Mucosa of descending colon (tissue), 3 donors: ENCODE data around the gene PMS2. TPM values are rescaled to one million over a fixed set of nuclear protein-coding genes. Genes with fewer than 3 reads are reported as not detected.
"Not testable (repeated sequence)": the region's sequence is repeated elsewhere in the genome, so short reads cannot be mapped to it uniquely, and the experiment has no call there.

Experiments used
- ATAC-seq: fragments of 200-7000 bp; cut with Tn5 transposase; one replicate; pipeline ENCODE4 v1.9.1; 2020; ENCODE audit warnings: mild to moderate bottlenecking, moderate library complexity
- DNase-seq, 3 donors: peaks; one replicate each; pipeline ENCODE4 v3.0.0-alpha.2; 2020
- H3K36me3 ChIP-seq: fragments of 200-600 bp; one replicate; pipeline ENCODE4 v1.8.0; 2021; ENCODE audit warnings: low read depth, mild to moderate bottlenecking
- H3K4me1 ChIP-seq: fragments of 200-600 bp; one replicate; pipeline ENCODE4 v1.8.0; 2021; ENCODE audit warnings: low read depth, mild to moderate bottlenecking
- H3K4me3 ChIP-seq: fragments of 200-600 bp; one replicate; pipeline ENCODE4 v1.8.0; 2021; ENCODE audit warnings: mild to moderate bottlenecking
- H3K9me3 ChIP-seq: fragments of 200-600 bp; one replicate; pipeline ENCODE4 v1.8.0; 2021; ENCODE audit warnings: mild to moderate bottlenecking
- intact Hi-C, 2 donors: fragments of 100-400 bp; cut with DNase I in 1 of 2; cut with micrococcal nuclease in 1 of 2; formaldehyde crosslinking; loops; one replicate each; pipeline versions ENCODE4 v1.11.0 to v1.11.1; 2022; cut with DNase I, micrococcal nuclease
- total RNA-seq, 3 donors: library from RNA; stranded (reverse); fragmentation: NEBNext Ultra II Directional in 2 of 3; extraction: Animal tissue kit (Norgen Biotek cat#: 25700) in 2 of 3; gene quantifications; one replicate each; pipeline versions ENCODE4 v1.2.1 to v1.2.4, GENCODE V29; 2021 to 2023
- TF ChIP-seq, protein P1 (sequence below): fragments of 200-600 bp; IDR thresholded peaks from one replicate; pipeline ENCODE4 v1.8.0; 2022; ENCODE audit warnings: antibody characterized with exemption, mild to moderate bottlenecking
- donor health status: DM: no; HTN: no; CAD: no; lungs with moderate emphysema.
- donor health status: DM: no; HTN: no; CAD: no.
- donor health status: DM: no; HTN: yes; CAD: no.

Gene PMS2
- total RNA-seq, 3 donors from 2014 or later, result 9.8 to 12.4 (median 12.1) TPM

DNA sequence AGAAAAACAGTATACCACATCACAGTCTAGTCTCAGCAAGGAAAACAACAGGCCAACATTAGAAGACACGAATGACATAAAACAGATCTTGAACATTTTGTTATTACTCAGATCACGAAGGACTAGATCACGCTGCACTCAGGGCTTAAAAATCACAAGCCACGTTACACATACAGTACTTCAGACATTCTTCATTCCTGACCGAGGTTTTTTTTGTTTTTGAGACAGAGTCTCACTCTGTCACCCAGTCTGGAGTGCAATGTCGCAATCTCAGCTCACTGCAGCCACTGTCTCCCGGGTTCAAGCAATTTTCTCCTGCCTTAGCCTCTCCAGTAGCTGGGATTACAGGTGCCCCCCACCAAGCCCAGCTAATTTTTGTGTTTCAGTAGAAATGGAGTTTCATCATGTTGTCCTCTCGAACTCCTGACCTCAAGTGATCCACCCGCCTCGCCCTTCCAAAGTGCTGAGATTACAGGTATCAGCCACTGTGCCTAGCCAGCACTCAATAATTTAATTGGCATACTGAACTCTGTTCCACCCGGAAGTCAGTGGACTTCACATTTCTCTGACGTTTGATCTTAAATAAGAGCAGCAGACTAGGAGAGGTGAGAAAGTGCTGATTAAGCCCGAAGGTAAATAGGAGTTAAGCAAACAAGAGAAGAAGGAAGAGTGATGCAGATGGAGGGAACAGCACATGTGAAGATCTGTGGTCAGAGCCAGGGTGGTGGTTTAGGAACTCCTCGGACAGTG lies 3.7 kb upstream of the PMS2 start:
- Histone ChIP-seq H3K4me3 (no peak overlapping the region), H3K9me3 (no peaks in the 10 kb centered on the region), H3K4me1 (peaks cover 21% of the 10 kb centered on the region), H3K36me3 (peaks cover 4% of the 10 kb centered on the region)
- TF ChIP-seq, protein P1, sequence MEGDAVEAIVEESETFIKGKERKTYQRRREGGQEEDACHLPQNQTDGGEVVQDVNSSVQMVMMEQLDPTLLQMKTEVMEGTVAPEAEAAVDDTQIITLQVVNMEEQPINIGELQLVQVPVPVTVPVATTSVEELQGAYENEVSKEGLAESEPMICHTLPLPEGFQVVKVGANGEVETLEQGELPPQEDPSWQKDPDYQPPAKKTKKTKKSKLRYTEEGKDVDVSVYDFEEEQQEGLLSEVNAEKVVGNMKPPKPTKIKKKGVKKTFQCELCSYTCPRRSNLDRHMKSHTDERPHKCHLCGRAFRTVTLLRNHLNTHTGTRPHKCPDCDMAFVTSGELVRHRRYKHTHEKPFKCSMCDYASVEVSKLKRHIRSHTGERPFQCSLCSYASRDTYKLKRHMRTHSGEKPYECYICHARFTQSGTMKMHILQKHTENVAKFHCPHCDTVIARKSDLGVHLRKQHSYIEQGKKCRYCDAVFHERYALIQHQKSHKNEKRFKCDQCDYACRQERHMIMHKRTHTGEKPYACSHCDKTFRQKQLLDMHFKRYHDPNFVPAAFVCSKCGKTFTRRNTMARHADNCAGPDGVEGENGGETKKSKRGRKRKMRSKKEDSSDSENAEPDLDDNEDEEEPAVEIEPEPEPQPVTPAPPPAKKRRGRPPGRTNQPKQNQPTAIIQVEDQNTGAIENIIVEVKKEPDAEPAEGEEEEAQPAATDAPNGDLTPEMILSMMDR, result no peak
- peak; percentile 77 for ATAC-seq
- intact Hi-C loops, result no loop called here
- peak; percentile 66 to 70 (median 70) for DNase-seq

DNA sequence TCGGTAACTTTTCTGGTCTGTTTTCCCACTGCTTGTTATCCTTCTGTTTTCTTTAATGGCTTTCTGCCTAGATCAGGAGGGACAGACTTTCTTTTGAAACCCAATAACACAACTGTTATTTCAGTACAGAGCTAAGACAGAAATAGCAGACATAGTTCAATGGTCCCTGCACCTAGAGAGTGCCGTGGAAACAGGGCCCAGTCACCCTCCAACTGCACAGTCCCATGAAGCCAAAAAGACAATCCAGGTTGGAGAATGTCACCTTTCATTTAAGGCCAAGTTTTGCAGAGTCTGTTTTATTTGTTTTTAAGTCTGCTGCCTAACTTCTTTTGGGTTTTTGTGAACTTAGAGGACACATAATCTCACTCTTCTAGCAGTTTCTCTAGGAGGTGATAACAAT lies 2.7 kb upstream of the PMS2 start:
- Histone ChIP-seq H3K4me1 (peaks cover 21% of the 10 kb centered on the region), H3K36me3 (peaks cover 4% of the 10 kb centered on the region), H3K4me3 (no peak overlapping the region), H3K9me3 (no peaks in the 10 kb centered on the region)
- no peak for DNase-seq
- no peak for ATAC-seq
- intact Hi-C loops, result no loop called here
- TF ChIP-seq, protein P1, result no peak

DNA sequence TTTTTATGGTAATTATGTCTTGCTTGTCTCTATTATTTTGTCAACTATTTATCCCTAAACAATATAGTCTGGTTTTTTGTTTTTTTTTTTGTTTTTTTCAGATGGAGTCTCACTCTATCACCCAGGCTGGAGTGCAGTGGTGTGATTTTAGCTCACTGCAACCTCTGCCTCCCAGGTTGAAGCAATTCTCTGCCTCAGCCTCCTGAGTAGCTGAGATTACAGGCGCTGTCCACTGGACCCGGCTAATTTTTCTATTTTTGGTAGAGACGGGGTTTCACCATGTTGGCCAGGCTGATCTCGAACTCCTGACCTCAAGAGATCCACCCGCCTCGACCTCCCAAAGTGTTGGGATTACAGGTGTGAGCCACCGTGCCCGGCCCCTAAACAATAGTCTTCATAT lies 1.5 kb upstream of the PMS2 start:
- H3K36me3 ChIP-seq, H3K4me3 ChIP-seq, DNase-seq, ATAC-seq, H3K9me3 ChIP-seq, intact Hi-C loops: not testable (repeated sequence)
- peaks cover 21% of the 10 kb centered on the region for H3K4me1 ChIP-seq

DNA sequence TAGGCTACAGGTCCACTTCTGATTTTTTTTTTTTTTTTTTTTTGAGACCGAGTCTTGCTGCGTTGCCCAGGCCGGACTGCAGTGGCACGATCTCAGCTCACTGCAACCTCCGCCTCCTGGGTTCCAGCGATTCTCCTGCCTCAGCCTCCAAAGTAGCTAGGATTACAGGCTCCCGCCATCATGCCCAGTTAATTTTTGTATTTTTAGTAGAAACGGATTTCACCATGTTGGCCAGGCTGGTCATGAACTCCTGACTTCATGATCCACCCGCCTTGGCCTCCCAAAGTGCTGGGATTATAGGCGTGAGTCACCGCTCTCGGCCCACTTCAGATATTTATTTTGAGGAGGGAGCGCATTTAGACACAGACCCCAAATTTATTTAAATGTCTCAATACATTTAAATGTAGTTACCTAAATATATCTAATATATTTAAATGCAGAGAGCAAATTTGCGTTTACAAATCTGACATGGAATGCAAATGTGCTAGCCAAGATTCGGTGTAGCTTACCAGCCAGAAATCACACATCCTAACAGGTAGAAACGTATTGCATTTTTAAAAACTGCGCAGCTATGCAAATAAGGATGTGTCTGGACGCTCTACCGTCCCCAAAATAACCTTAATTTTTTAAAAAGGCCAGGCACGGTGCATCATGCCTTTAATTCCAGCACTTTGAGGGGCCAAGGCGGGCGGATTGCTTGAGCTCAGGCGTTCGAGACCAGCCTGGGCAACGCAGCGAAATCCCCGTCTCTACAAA lies 836 bp downstream of the PMS2 start:
- H3K4me1 ChIP-seq, result peaks cover 21% of the 10 kb centered on the region
- ATAC-seq, intact Hi-C loops, DNase-seq, H3K4me3 ChIP-seq, H3K9me3 ChIP-seq, H3K36me3 ChIP-seq: not testable (repeated sequence)

DNA sequence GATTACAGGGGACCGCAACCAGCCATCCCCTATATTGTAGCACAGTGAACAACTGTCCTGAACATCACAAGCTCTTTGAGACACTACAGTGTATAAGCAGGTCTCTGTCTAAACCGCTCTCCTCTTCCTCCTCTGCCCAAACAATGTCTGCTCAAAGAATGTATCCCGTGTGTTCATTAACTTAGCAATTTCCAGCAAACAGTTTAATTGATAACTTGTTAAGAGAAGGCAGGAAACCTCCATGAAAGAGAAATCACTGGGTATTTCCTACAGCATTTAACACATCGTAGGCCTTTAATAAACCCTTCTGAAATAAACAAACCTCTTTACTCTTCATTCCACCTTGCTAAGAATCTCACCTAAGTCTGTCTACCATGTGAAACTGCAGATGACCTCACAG lies 1.5 kb downstream of the PMS2 start:
- TF ChIP-seq, protein P1, result no peak
- Histone ChIP-seq H3K4me1 (peaks cover 18% of the 10 kb centered on the region), H3K9me3 (no peaks in the 10 kb centered on the region), H3K4me3 (no peak overlapping the region), H3K36me3 (peaks cover 4% of the 10 kb centered on the region)
- no peak for DNase-seq
- ATAC-seq, result no peak
- intact Hi-C loops, result no loop called here

DNA sequence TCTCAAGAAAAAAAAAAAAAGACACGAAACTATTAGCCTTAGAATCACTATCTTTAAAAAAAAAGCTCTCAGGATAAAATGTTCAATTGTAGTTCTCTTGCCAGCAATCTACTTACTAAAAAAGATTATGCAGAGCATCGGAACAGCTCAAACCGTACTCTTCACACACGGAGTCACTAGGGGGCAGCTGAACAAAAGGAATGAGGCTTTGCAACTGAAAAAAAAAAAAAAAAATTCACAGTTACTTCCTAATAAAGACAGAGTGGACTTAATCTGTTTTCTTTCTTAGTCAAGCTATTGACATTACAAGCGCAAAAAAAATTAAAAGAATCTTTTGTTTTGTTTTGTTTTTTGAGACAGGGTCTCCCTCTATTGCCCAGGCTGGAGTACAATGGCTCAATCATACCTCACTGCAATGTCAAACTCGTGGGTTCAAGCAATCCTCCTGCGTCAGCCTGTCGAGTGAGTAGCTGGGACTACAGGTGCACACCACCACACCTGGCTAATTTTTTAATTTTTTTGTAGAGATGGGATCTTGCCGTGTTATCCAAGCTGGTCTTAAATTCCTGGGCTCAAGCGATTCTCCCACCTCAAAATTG lies 11.5 kb downstream of the PMS2 start:
- Histone ChIP-seq H3K4me1 (no peaks in the 10 kb centered on the region), H3K36me3 (no peaks in the 10 kb centered on the region), H3K4me3 (no peak overlapping the region), H3K9me3 (no peaks in the 10 kb centered on the region)
- DNase-seq (peak in 1 of 3 donors; percentile 78), ATAC-seq (peak; percentile 78)
- TF ChIP-seq, protein P1, result no peak
- intact Hi-C loops, result no loop called here

DNA sequence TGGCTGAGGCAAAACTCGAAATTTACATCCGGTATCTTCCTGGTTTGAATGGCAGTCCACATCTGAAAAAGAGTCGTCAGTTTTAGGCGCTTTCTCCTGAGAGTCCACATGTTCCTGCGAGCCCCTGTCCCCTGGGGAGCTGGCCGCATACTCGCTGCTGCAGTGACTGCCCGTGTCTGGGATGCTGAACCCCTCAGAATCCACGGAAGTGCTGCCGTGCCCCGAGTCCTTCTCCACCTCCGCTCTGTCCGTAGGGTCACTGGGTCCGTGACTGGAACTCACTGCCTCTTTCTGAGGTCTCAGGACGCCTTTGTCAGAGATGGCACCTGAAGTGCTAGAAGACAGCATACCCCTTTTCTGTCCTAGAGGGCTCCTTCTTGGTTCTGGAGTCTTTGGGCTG lies 21.8 kb downstream of the PMS2 start:
- DNase-seq, H3K9me3 ChIP-seq, H3K4me3 ChIP-seq, H3K36me3 ChIP-seq, ATAC-seq, H3K4me1 ChIP-seq, intact Hi-C loops: not testable (repeated sequence)

DNA sequence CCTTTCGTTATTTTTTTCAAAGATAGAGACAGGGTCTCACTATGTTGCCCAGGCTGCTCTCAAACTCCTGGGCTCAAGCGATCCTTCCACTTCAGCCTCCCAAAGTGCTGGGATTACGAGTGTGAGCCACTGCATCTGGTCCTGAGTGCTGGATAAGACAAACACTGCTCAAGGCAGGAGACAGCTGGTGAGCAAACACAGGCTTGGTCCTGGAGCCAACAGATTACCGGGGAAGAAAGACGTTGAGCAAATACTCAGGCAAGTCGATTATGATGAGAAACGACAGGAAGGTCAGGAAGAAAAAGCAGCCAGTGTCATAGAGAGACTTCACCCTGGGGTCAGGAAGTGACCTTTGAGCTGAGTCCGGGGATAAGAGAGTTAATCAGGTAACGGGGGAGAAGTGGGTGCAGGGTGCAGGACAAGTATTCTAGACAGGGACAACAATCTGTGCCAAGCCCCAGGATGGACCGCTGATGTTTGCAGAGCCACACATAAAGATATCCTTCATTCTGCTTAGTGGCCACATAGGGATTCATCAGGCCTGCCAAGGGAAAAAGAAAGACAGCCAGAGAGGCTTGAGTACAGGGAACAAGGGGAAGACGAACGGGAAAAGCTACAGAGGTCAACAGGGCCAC lies 29.1 kb downstream of the PMS2 start:
- H3K9me3 ChIP-seq, DNase-seq, H3K4me1 ChIP-seq, intact Hi-C loops, H3K4me3 ChIP-seq, H3K36me3 ChIP-seq: not testable (repeated sequence)
- ATAC-seq, result peak; percentile 70

DNA sequence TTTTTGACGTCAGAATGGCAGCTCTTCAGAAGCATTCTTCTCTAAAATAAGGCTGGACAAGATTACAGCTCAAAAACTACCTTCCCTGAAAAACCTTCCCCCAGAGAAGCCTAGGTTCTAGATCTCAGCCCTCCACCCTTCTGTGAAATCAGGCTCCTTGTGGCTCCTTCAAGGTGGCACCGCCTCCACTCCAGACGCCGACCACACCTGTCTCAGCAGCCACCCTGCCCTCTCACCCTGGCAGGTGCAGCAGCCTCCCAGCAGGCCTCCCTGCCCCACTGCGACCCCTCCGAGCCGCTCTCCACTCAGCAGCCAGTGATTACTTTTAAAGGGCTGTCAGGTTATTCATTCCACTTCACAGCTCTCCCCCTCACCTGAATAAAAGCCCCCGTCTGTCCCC lies 35.3 kb downstream of the PMS2 start:
- DNase-seq, H3K4me1 ChIP-seq, H3K9me3 ChIP-seq, H3K4me3 ChIP-seq, intact Hi-C loops, ATAC-seq, H3K36me3 ChIP-seq: not testable (repeated sequence)
